HG03097 (cell line): Measurements from ENCODE around the gene XYLT2.
"Not testable (repeated sequence)": the region's sequence is repeated elsewhere in the genome, so short reads cannot be mapped to it uniquely, and the experiment has no call there.

Experiments
- ATAC-seq: cut with Tn5 transposase; IDR thresholded peaks from one replicate; pipeline ENCODE4 v1.9.1; 2021; ENCODE audit not compliant: unreplicated experiment, low FRiP score

XYLT2 gene

DNA sequence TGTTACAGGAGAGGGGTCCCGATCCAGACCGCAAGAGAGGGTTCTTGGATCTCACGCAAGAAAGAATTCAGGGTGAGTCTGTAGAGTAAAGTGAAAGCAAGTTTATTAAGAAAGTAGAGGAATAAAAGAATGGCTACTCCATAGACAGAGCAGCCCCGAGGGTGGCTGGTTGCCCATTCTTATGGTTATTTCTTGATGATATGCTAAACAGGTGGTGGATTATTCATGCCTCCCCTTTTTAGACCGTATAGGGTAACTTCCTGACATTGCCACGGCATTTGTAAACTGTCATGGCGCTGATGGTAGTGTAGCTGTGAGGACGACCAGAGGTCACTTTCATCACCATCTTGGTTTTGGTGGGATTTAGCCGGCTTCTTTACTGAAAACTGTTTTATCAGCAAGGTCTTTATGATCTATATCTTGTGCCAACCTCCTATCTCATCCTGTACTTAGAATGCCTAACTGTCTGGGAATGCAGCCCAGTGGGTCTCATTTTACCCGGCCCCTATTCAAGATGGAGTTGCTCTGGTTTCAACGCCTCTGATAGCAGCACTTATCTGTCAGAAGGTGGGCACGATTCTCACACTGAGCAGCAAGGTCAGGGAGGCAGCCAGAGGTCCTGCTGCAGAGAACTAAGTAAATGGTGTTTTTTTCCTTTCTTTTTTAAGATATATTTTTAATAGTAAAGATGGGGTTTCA, 26.5 kb upstream of the XYLT2 start:
- ATAC-seq, result no peak

DNA sequence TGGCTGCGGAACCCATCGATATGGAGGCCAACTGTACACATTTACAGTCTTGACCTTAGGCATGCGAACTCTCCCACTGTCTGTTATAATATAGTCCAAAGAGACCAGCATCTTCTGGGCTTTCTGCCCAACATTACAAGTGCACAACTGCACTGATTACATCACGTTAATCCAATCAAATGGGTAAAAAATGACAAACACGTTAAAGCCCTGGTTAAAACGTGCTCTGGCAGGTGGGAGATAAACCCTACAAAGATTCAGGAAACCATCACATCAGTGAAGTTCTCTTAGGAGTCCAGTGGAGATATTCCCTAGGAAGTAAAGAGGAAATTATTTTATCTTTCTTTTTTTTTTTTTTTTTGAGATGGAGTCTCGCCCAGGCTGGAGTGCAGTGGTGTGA, 23.7 kb upstream of the XYLT2 start:
- ATAC-seq, result no peak

DNA sequence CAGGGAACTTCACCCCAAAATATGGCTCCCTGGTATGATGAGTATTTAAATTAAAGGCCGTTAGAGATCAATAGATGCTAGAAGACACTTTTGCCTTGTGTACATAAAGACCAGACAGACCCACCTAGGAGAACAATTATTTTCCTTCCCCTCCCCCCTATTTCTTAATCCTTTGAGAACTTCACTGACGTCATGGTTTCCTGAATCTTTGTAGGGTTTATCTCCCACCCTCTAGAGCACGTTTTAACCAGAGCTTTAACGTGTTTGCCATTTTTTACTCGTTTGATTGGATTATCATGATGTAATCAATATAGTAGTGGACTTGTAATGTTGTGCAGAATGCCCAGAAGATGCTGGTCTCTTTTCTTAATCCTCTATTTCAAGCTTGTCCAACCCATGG, 22.9 kb upstream of the XYLT2 start:
- ATAC-seq, result no peak

GRCh38 chr17:50325906-50326305, 20.0 kb upstream of the XYLT2 start:
- no peak for ATAC-seq

DNA sequence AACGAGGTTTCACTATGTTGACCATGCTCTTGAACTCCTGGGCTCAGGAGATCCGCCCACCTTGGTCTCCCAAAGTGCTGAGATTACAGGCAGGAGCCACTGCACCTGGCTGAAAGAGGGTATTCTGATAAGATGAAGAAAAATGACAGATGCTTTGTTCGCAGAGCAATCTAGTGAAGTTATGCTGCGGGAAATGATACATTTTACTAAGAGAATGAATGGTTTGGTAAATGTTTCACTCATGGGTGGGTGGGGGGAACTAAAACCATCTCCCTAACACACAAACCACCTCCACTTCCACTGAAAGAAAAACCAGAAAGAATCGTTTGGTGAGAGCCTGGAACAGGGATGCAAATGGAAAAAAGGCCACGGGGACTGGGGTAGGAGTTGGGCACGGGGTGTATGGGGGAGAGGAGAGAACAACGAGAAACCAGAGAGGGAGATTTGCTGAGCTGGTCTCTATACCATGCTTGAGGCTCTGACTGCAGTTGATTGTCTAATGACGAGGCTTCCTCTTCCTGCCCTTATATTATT, 19.0 kb upstream of the XYLT2 start:
- ATAC-seq, result no peak

DNA sequence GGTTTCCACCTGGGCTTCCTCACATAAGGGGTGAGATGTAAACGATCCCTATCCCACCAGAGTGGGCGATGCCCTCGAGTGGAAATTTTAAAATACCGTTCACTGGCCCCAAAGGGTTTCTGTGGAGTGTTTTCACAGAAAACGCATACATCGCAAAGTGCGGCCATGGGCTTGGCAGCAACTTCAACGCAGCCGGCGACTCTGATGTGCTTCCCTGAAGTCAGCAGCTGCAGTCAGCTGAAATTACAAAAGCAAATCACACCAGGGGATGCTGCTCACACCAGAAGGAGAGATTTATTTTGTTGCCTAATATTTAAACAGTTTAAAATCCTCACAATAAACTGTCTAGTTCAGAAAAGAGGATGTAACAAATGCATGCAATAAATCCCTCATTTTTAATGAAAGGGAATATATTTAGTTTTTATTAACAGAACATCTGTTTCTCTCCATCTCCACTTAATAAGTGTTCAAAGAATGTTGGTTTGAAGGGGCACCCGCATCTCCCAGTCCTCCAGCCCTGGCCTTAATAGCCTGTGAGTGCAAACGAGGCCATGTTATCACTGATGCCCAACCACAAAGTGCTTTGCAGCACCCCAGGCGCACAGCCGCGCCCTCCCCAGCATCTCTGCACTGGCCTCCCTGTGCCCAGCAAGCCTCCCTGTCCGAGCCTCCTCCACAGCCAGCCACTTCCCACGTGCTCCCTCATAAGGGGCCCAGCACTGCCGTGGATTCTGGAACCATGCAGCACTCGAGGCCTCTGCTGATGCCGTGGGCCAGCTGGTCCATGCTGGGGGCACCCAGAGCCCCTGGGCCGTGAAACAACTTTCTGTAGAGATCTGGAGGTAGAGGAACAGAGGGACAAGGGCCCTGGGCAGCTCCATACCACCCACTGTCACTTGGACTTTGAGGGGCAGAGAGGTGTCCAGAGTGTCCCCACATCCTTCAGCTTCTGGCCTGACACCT, 17.3 kb upstream of the XYLT2 start:
- no peak for ATAC-seq

- ATAC-seq, result no peak
Observed at GRCh38 chr17:50329716-50330115, 16.2 kb upstream of the XYLT2 start.

GRCh38 chr17:50330151-50330775, 15.7 kb upstream of the XYLT2 start:
- no peak for ATAC-seq

DNA sequence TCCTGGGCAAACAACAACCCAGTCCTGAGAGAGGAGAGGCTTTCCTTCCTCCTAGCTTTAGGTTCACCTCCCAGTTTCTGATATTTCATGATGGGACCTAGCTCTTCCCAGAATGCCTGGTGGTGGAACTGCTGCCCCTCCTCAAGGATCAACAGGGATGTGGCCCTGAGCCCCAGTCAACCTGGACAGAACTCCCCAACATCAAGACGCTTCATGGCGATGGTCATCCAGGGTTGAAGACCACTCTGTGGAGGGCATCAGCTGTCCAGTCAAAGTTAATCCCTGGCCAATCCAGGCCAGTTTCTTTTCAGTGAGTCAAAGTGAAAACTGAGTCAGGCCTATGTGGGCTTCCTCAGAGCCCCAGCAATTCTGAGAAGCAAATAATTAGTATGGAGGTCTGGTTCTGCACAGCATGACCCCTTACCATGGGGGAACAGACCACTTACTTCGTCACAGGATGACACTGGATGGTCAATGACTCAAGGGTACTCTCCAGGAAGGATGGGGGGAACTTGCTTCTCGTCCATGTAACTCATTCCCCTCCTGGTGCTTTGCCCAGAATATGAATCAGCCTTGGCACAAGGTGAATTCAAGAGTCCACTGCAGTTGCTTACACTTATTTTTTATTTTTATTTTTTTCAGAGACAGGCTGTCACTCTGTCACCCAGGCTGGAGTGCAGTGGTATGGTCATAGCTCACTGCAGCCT, 14.7 kb upstream of the XYLT2 start:
- ATAC-seq, result no peak

GRCh38 chr17:50332196-50332595, 13.7 kb upstream of the XYLT2 start:
- no peak for ATAC-seq

DNA sequence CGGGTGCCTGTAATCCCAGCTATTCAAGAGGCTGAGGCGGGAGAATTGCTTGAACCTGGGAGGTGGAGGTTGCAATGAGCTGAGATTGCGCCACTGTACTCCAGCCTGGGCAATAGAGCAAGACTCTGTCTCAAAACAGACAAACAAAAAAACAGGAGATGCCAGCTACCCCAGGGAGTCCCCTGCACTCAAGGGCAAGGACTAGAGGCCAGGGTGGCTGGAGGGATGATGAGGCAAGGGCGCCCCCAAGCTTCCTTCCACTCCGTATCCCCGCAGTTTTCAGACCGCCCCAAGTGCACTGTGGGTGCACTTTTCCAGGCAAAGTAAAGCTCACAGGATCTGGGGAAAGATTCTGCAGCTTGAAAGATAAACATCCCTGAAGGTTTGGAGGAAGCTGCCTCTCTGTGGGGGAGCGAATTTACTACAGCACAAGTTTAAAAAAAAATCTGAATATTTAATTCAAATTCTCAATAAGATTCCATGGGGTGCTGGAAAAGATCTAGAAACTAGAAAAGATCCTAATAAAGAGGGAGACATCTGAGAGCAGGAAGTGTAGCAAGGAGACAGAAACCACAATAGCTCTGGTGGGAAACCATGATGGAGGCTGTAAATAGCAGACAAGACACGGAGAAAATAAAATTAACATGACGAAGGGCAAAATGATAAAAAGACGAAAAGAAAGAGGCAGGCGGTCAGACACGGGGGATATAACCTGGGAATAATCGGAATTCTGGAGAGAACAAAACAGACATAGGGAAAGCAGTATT, 12.5 kb upstream of the XYLT2 start:
- not testable (repeated sequence) for ATAC-seq

GRCh38 chr17:50337956-50338355, 8.0 kb upstream of the XYLT2 start:
- no peak for ATAC-seq

DNA sequence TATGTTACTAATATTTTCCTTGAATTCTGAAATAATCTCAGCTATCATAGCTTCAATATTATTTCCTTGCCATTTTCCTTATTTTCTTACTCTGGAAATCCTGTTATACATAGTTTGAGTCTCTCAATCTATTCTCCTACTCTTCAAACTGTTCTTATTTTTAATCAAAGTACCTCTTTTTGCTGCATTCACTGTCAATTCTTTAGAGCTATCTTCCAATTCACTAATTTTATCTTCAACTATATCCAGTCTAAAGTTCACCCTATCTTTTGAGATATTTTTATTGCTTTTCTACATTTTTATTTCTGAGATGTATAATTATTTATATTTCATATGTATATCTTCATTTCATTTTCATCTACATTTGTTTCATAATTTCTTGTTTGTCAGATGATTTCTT, 7.3 kb upstream of the XYLT2 start:
- ATAC-seq, result no peak

DNA sequence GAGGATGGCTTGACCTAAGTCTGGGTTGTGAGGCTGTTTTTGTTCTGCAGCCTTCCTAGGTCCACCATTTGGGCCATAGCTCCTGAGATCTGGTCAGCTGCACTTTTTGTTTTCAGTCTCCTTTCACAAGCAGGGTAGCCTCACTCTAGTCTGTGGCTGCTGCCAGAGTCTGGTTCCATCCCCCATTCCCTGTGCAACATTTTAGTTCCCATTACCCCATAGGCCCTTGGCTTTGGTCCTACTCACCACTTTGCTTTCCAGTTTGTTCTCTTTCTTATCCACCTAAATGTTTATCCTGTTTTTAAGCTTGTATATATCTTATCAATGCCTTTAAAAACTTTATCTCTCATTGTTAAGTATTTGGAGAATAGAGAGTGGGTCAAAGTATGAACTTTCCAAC, 6.5 kb upstream of the XYLT2 start:
- no peak for ATAC-seq

- ATAC-seq, result no peak
Observed at GRCh38 chr17:50344731-50345365, 1.1 kb upstream of the XYLT2 start.

DNA sequence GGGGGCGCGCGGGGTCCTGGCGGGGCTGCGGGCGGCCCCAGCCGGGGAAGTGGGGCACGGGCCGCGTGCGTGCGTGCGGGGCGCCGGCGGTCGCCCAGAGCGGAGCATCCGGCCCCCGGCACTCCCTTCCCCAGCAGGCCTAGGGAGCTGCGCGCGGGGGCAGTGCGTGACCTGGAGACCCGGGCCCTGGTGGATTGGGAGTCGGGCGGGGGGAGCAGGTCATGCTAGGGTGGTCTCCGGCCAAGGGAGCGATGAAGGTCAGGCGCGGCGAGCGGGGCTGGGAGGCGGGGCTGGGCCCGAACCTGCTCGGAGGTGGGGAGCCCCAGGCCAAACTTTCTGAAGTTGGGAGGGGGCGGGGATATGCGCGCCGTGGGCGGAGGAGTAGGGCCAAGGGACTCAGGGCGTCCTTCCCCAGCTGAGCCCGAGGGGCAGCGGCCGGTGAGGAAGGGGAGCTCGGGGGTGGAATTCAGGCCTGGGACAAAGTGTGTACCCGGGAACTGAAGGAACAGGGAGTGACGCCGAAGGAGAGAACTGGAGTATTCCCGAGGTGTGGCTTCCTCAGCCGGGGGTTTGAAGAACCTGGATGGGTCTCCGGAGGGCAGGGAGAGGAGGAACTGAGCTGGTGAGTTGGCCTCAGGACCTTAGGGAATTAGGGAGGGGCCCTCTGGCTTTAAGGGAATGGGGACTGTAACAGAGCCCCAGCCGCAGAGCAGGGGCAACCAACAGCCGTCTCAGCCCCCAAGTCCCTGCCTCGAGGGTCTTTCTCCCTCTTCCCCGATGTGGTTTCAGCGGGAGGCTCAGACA, 589 bp downstream of the XYLT2 start:
- peak; percentile 55 for ATAC-seq

- no peak for ATAC-seq
Observed at GRCh38 chr17:50347117-50347893, 1.4 kb downstream of the XYLT2 start.

DNA sequence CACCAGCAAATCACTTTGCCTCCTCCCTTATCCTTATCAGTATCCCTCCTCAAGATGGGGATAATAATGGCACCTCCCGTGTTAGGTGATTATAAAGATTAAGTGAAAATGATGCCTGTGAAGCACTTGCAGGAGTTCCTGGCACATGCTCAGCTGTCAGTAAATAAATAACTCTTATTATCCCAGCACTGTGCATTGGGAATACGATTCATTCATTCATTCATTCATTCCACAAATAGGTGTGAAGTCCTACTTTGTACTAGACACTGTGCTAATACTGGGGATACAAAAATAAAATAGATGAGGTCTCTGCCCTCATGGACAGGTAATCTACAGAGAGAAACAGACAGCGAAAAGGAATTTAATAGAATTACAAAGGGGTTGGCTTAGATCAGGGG, 2.0 kb downstream of the XYLT2 start:
- no peak for ATAC-seq
